IMR-90 (cell line): ENCODE results near the gene CYP3A4. TPM values are rescaled to one million over a fixed set of nuclear protein-coding genes. Genes with fewer than 3 reads are reported as not detected.
A peak's percentile ranks its signal among the peaks of the same experiment; 100 is the strongest.

Experiments used
- ATAC-seq: fragments of 200-7000 bp; cut with Tn5 transposase; 2 replicates; pipeline ENCODE4 v1.9.1; 2020; ENCODE audit warnings: low read depth, mild to moderate bottlenecking, moderate library complexity
- BruUV-seq: library from RNA; stranded (reverse); fragments of 400-500 nt; replicated peaks from 2 replicates; lab custom pipeline; 2021; lab: Mats Ljungman, UMichigan
- CTCF ChIA-PET: fragments of 300-600 bp; formaldehyde crosslinking; extraction: SDS; loops from one replicate; lab custom pipeline; 2021; ENCODE audit warnings: antibody characterized with exemption; lab: Yijun Ruan, JAX
- POLR2A ChIA-PET: fragments of 300-600 bp; sonication (Branson Sonifier 250); formaldehyde crosslinking; loops from one replicate; lab custom pipeline; 2022; ENCODE audit warnings: antibody characterized with exemption; ENCODE audit not compliant: unreplicated experiment; lab: Charles Lee
- DNase-seq: peaks from one replicate; pipeline ENCODE4 v3.0.0; 2013
- H2AFZ ChIP-seq: replicated peaks from 2 replicates; pipeline ENCODE3; 2013; ENCODE audit warnings: low read length, mild to moderate bottlenecking; ENCODE audit not compliant: poor library complexity
- H2AK5ac ChIP-seq: 2 replicates; pipeline ENCODE4 v1.6.1; 2013; ENCODE audit warnings: low read depth, low read length, inconsistent platforms
- H2AK9ac ChIP-seq: replicated peaks from 2 replicates; pipeline ENCODE3; 2013; ENCODE audit warnings: mild to moderate bottlenecking, low read depth, low read length, moderate library complexity; ENCODE audit not compliant: poor library complexity
- H2BK120ac ChIP-seq: 2 replicates; pipeline ENCODE4 v1.6.1; 2013; ENCODE audit warnings: low read depth, low read length, inconsistent platforms
- H2BK15ac ChIP-seq: 3 replicates; pipeline ENCODE4 v1.6.1; 2013; ENCODE audit warnings: low read depth, low read length, inconsistent platforms
- H2BK20ac ChIP-seq: 2 replicates; pipeline ENCODE4 v1.6.1; 2013; ENCODE audit warnings: low read depth, mild to moderate bottlenecking, inconsistent platforms, low read length, moderate library complexity
- H2BK5ac ChIP-seq: 2 replicates; pipeline ENCODE4 v1.6.1; 2013; ENCODE audit warnings: mild to moderate bottlenecking, low read depth, low read length, inconsistent platforms; ENCODE audit not compliant: poor library complexity, severe bottlenecking
- H3K14ac ChIP-seq: replicated peaks from 2 replicates; pipeline ENCODE4 v1.6.1; 2013; ENCODE audit warnings: low read depth, low read length, inconsistent platforms
- H3K18ac ChIP-seq: 2 replicates; pipeline ENCODE4 v1.6.1; 2013; ENCODE audit warnings: low read depth, low read length, control low read depth
- H3K23ac ChIP-seq: 2 replicates; pipeline ENCODE4 v1.6.1; 2013; ENCODE audit warnings: low read depth, low read length, inconsistent platforms
- H3K27ac ChIP-seq: 2 replicates; pipeline ENCODE4 v1.5.1; 2013; ENCODE audit warnings: mild to moderate bottlenecking, control low read depth, low read length; ENCODE audit not compliant: insufficient read depth
- H3K27me3 ChIP-seq: 2 replicates; pipeline ENCODE4 v1.6.1; 2013; ENCODE audit warnings: low read length; ENCODE audit not compliant: control insufficient read depth, insufficient read depth
- H3K36me3 ChIP-seq: 2 replicates; pipeline ENCODE4 v1.6.1; 2013; ENCODE audit warnings: low read length, mixed read lengths; ENCODE audit not compliant: control insufficient read depth, insufficient read depth
- H3K4ac ChIP-seq: 2 replicates; pipeline ENCODE4 v1.6.1; 2013; ENCODE audit warnings: low read depth, low read length, inconsistent platforms
- H3K4me1 ChIP-seq: 2 replicates; pipeline ENCODE4 v1.6.1; 2013; ENCODE audit warnings: low read length, mixed read lengths; ENCODE audit not compliant: control insufficient read depth, insufficient read depth
- H3K4me2 ChIP-seq: 2 replicates; pipeline ENCODE4 v1.6.1; 2013; ENCODE audit warnings: low read depth, mild to moderate bottlenecking, control low read depth, low read length, moderate library complexity
- H3K4me3 ChIP-seq: 2 replicates; pipeline ENCODE4 v1.5.1; 2013; ENCODE audit warnings: low read depth, mild to moderate bottlenecking, control low read depth, low read length, moderate library complexity; ENCODE audit not compliant: insufficient read depth
- H3K56ac ChIP-seq: 2 replicates; pipeline ENCODE4 v1.6.1; 2013; ENCODE audit warnings: low read length, inconsistent platforms; ENCODE audit not compliant: insufficient read depth; ENCODE audit errors: extremely low read depth
- H3K79me1 ChIP-seq, 2 experiments: 2 replicates each; pipeline ENCODE4 v1.6.1; 2013; ENCODE audit warnings: low read length in 2 of 2, inconsistent platforms in 1 of 2, low read depth in 1 of 2
- H3K9ac ChIP-seq: 2 replicates; pipeline ENCODE4 v1.6.1; 2013; ENCODE audit warnings: low read depth, low read length, control low read depth
- H3K9me1 ChIP-seq: 2 replicates; pipeline ENCODE4 v1.6.1; 2013; ENCODE audit warnings: low read length, inconsistent platforms; ENCODE audit not compliant: insufficient read depth
- H3K9me3 ChIP-seq: 2 replicates; pipeline ENCODE4 v1.6.1; 2013; ENCODE audit warnings: low read length; ENCODE audit not compliant: control insufficient read depth, insufficient read depth
- H4K20me1 ChIP-seq: 2 replicates; pipeline ENCODE4 v1.6.1; 2013; ENCODE audit warnings: low read length, inconsistent platforms; ENCODE audit not compliant: insufficient read depth
- H4K5ac ChIP-seq: 2 replicates; pipeline ENCODE4 v1.6.1; 2013; ENCODE audit warnings: mild to moderate bottlenecking, low read depth, low read length, control low read depth
- H4K8ac ChIP-seq, 2 experiments: 2 replicates each; pipeline ENCODE4 v1.6.1; 2013; ENCODE audit warnings: low read depth in 2 of 2, low read length in 2 of 2, control low read depth in 1 of 2, inconsistent platforms in 1 of 2
- H4K91ac ChIP-seq: 2 replicates; pipeline ENCODE4 v1.6.1; 2013; ENCODE audit warnings: low read depth, low read length, inconsistent platforms; ENCODE audit not compliant: insufficient read depth
- BHLHE40 ChIP-seq: fragments of 150-350 bp; IDR thresholded peaks from 2 replicates; pipeline ENCODE4 v1.6.1; 2016; ENCODE audit warnings: mild to moderate bottlenecking, low read depth, low read length
- CEBPB ChIP-seq: IDR thresholded peaks from 2 replicates; pipeline ENCODE4 v1.6.1; 2012; ENCODE audit warnings: low read depth, low read length, improper control_type of control experiment
- CHD1 ChIP-seq: IDR thresholded peaks from 2 replicates; pipeline ENCODE4 v1.6.1; 2012; ENCODE audit warnings: low read depth, low read length, improper control_type of control experiment
- FOS ChIP-seq: fragments of 150-350 bp; IDR thresholded peaks from 2 replicates; pipeline ENCODE4 v1.6.1; 2016; ENCODE audit warnings: low read depth, low read length
- MAFK ChIP-seq: IDR thresholded peaks from 2 replicates; pipeline ENCODE4 v1.6.1; 2012; ENCODE audit warnings: low read depth, low read length, improper control_type of control experiment
- MAZ ChIP-seq: IDR thresholded peaks from 2 replicates; pipeline ENCODE4 v1.6.1; 2012; ENCODE audit warnings: low read depth, mild to moderate bottlenecking, low read length, improper control_type of control experiment, moderate library complexity, borderline replicate concordance
- MXI1 ChIP-seq: IDR thresholded peaks from 2 replicates; pipeline ENCODE4 v1.6.1; 2012; ENCODE audit warnings: low read depth, mild to moderate bottlenecking, low read length, moderate library complexity, borderline replicate concordance
- RAD21 ChIP-seq: IDR thresholded peaks from 2 replicates; pipeline ENCODE4 v1.6.1; 2012; ENCODE audit warnings: low read length, improper control_type of control experiment
- RCOR1 ChIP-seq: IDR thresholded peaks from 2 replicates; pipeline ENCODE4 v1.6.1; 2012; ENCODE audit warnings: mild to moderate bottlenecking, low read length, improper control_type of control experiment; ENCODE audit not compliant: insufficient replicate concordance
- SMC3 ChIP-seq: fragments of 150-350 bp; IDR thresholded peaks from 2 replicates; pipeline ENCODE4 v1.6.1; 2016; ENCODE audit warnings: low read depth, mild to moderate bottlenecking, antibody characterized with exemption, low read length, moderate library complexity
- WGBS, 2 experiments: methylation state at CpG; one replicate each; pipeline versions ENCODE4 v1.1.5 to v1.1.7; 2013; ENCODE audit warnings: missing lambda C conversion rate in 2 of 2; ENCODE audit not compliant: insufficient read length in 1 of 2; ENCODE audit errors: extremely low coverage in 2 of 2; 5-methylcytosine and 5-hydroxymethylcytosine counted together
- dilution Hi-C: fragments of 300-500 bp; cut with HindIII; formaldehyde crosslinking; loops from one replicate; pipeline ENCODE4 v1.14.3; 2018; ENCODE audit warnings: low sequenced_read_pairs; ENCODE audit not compliant: unreplicated experiment
- in situ Hi-C: fragments of 300-500 bp; cut with MboI; formaldehyde crosslinking; loops from 3 replicates; pipeline ENCODE4 v1.14.3; 2019; ENCODE audit warnings: low sequenced_read_pairs, inconsistent platforms, mixed read lengths
- intact Hi-C: fragments of 100-400 bp; cut with micrococcal nuclease; formaldehyde crosslinking; loops from 2 replicates; pipeline ENCODE4 v1.10.0; 2022
- polyA plus RNA-seq, 3 experiments: library from polyadenylated mRNA; depleted of rRNA; stranded (reverse); fragments of >200 nt; gene quantifications; 2 replicates each; pipeline ENCODE4 v1.2.3, GENCODE V29; 2012; ENCODE audit warnings: low replicate concordance in 1 of 3
- total RNA-seq: library from RNA; depleted of rRNA; stranded (reverse); fragments of >200 nt; gene quantifications from 2 replicates; pipeline ENCODE4 v1.2.3, GENCODE V29; 2012
- TF ChIP-seq, protein P1 (sequence below): fragments of 150-350 bp; IDR thresholded peaks from 2 replicates; pipeline ENCODE4 v1.6.1; 2016; ENCODE audit warnings: low read depth, mild to moderate bottlenecking, low read length, moderate library complexity, borderline replicate concordance
- TF ChIP-seq, protein P2 (sequence below): conservative IDR thresholded peaks from 2 replicates; pipeline ENCODE4 v1.5.1; 2012; ENCODE audit warnings: mild to moderate bottlenecking, low read depth, low read length, improper control_type of control experiment
- TF ChIP-seq, protein P3 (sequence below): fragments of 150-350 bp; IDR thresholded peaks from 2 replicates; pipeline ENCODE4 v1.6.1; 2017; ENCODE audit warnings: mild to moderate bottlenecking, antibody characterized with exemption, low read length, low read depth

The CYP3A4 gene
- total and polyA plus RNA-seq, 2 of the 4 experiments (the other 2 are of a cell fraction): not detected

DNA sequence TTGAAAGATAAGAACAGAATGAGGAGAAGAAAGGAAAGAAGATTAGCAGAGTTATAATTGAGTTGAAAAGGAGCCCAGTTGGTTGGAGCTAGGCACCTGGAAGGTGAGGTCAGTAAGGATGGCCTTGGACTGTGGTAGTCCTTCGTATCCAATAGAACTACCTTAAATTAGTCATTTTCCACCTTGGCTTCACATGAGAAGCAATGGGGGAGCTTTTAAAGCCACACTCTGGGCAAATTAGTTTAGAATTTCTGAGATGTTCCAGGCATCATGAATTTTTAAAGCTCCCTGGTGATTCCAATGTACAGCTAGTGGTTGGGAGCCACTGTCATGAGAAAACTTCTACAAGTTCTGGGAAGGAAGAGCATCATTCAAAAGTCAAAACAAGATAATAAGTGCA lies 76.9 kb downstream of the CYP3A4 start:
- no TSS peak for BruUV-seq
- CTCF ChIA-PET: no interaction called here
- intact Hi-C loops: no loop called here

More for the DNA sequence above, 76.9 kb downstream of the CYP3A4 start:
- Histone ChIP-seq H3K18ac (no peak overlapping the region), H2BK20ac (no peak overlapping the region), H2BK5ac (no peak overlapping the region), H2AFZ (no peak overlapping the region), H2AK5ac (no peak overlapping the region), H3K14ac (no peak overlapping the region), H2BK15ac (no peak overlapping the region), H3K27me3 (no peaks in the 10 kb centered on the region), H3K4me1 (no peaks in the 10 kb centered on the region), H3K36me3 (no peaks in the 10 kb centered on the region), H4K5ac (no peak overlapping the region), H3K9ac (no peak overlapping the region), H3K9me1 (no peaks in the 10 kb centered on the region), H2AK9ac (no peak overlapping the region), H3K56ac (no peak overlapping the region), H4K8ac (no peak overlapping the region), H3K27ac (no peak overlapping the region), H4K91ac (no peak overlapping the region), H4K20me1 (no peaks in the 10 kb centered on the region), H2BK120ac (no peak overlapping the region), H3K79me1 (no peaks in the 10 kb centered on the region), H3K4me3 (no peak overlapping the region), H3K23ac (no peak overlapping the region), H3K4me2 (no peak overlapping the region), H3K9me3 (peaks cover 5% of the 10 kb centered on the region; the same call in 1 of the 2 replicates), H3K4ac (no peak overlapping the region)
- WGBS, 2 experiments: no CpG with 5 or more reads among the region's 1 CpG
- peak; percentile 21 for DNase-seq
- in situ Hi-C loops: no loop called here
- POLR2A ChIA-PET: no interaction called here
- ATAC-seq: no peak
- dilution Hi-C loops: no loop called here
- TF ChIP-seq MXI1: no peak
- no peak for TF ChIP-seq RCOR1
- no peak for TF ChIP-seq SMC3
- TF ChIP-seq CHD1: no peak
- TF ChIP-seq MAFK: no peak
- no peak for TF ChIP-seq BHLHE40
- TF ChIP-seq, protein P1, sequence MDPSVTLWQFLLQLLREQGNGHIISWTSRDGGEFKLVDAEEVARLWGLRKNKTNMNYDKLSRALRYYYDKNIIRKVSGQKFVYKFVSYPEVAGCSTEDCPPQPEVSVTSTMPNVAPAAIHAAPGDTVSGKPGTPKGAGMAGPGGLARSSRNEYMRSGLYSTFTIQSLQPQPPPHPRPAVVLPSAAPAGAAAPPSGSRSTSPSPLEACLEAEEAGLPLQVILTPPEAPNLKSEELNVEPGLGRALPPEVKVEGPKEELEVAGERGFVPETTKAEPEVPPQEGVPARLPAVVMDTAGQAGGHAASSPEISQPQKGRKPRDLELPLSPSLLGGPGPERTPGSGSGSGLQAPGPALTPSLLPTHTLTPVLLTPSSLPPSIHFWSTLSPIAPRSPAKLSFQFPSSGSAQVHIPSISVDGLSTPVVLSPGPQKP: no peak
- TF ChIP-seq, protein P2, sequence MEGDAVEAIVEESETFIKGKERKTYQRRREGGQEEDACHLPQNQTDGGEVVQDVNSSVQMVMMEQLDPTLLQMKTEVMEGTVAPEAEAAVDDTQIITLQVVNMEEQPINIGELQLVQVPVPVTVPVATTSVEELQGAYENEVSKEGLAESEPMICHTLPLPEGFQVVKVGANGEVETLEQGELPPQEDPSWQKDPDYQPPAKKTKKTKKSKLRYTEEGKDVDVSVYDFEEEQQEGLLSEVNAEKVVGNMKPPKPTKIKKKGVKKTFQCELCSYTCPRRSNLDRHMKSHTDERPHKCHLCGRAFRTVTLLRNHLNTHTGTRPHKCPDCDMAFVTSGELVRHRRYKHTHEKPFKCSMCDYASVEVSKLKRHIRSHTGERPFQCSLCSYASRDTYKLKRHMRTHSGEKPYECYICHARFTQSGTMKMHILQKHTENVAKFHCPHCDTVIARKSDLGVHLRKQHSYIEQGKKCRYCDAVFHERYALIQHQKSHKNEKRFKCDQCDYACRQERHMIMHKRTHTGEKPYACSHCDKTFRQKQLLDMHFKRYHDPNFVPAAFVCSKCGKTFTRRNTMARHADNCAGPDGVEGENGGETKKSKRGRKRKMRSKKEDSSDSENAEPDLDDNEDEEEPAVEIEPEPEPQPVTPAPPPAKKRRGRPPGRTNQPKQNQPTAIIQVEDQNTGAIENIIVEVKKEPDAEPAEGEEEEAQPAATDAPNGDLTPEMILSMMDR: no peak
- TF ChIP-seq FOS: no peak
- no peak for TF ChIP-seq MAZ
- TF ChIP-seq, protein P3, sequence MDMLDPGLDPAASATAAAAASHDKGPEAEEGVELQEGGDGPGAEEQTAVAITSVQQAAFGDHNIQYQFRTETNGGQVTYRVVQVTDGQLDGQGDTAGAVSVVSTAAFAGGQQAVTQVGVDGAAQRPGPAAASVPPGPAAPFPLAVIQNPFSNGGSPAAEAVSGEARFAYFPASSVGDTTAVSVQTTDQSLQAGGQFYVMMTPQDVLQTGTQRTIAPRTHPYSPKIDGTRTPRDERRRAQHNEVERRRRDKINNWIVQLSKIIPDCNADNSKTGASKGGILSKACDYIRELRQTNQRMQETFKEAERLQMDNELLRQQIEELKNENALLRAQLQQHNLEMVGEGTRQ: no peak
- no peak for TF ChIP-seq RAD21
- no peak for TF ChIP-seq CEBPB
